Fibroblast of peridontal ligament (primary cell): Measurements from ENCODE around the gene TBC1D23.
"Not testable (repeated sequence)": the region's sequence is repeated elsewhere in the genome, so short reads cannot be mapped to it uniquely, and the experiment has no call there.

Experiments
- DNase-seq: peaks from one replicate; pipeline ENCODE4 v3.0.0-alpha.2; 2010; ENCODE audit errors: extremely low read depth

TBC1D23 gene

GRCh38 chr3:100299016-100299415 is 38.2 kb downstream of the TBC1D23 start:
- DNase-seq: no peak

DNA sequence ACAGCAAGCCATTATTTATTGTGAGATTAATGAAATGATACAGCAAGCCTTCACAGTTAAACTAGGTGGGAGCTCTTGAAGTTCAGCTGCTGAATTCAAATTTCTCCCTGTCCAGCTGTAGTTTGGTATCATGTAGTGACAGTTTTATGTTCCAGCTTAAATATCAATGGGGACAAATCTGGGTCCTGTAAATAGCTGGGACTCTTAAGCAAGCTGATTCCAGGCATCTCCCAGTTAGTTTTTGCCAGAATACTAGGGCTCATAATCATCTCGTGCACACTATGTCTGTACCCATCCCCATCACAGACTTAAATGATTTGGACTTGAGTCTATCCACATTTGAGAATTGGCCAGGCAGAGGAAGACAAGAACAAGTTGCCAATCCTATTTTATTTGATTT is 45.9 kb downstream of the TBC1D23 start:
- no peak for DNase-seq

GRCh38 chr3:100310355-100310965 is 49.7 kb downstream of the TBC1D23 start:
- DNase-seq: no peak

- DNase-seq: peak; percentile 29
Measured at GRCh38 chr3:100311011-100311410, 50.2 kb downstream of the TBC1D23 start.

DNA sequence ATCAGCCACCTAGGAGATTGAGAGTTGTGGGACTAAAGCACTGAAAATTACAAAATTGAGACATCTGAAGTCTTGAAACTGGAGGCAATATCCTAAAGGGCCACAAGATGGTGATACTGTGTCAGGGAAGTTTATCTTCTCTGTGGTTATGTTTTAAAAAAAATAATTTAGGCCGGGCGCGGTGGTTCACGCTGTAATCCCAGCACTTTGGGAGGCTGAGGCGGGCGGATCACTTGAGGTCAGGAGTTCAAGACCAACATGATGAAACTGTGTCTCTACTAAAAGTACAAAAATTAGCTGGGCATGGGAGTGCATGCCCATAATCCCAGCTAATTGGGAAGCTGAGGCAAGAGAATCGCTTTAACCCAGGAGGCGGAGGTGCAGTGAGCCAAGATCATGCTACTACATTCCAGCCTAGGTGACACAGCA is 55.9 kb downstream of the TBC1D23 start:
- DNase-seq: peak; percentile 86

- no peak for DNase-seq
Measured at GRCh38 chr3:100317912-100318311, 57.1 kb downstream of the TBC1D23 start.

DNA sequence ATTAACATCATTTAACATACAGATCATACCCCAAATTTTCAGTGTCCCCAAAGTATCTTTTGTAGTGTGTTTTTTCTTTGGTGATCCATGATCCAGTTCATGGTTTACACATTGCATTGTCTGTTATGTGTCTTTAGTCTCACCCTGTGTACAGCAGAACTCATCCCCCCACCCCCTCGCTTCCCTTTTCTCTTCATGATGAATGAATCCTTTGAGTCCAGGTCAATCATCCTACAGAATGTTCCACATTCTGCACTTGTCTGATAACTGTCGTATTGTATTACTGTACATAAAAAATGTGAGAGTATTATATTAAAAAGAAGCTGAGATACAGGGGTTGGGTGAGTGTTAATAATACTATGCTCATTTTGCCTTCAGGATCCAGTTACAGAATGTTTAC is 59.2 kb downstream of the TBC1D23 start:
- DNase-seq: no peak

DNA sequence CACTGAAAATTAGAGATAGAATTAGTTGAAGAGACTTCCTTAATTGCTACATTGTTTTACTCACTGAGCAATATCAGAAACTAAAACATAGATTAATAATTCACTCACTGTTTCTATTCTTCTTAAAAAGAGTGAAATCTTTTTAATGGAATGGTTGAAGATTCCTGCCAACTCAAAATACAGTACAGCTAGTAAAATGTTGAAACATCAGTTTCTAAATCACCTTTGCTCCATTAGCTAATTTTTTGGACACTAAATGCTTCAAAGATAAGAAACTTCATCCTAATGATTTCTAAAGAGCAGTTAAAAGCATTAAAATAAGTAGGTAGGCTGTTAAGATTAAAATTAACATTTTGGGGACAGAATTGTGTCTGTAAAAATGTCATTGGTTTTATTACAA is 63.3 kb downstream of the TBC1D23 start:
- no peak for DNase-seq

- DNase-seq: no peak
Measured at GRCh38 chr3:100325827-100326226, 65.0 kb downstream of the TBC1D23 start.

- DNase-seq: not testable (repeated sequence)
Measured at GRCh38 chr3:100327377-100327776, 66.6 kb downstream of the TBC1D23 start.

- no peak for DNase-seq
Measured at GRCh38 chr3:100329800-100330489, 69.2 kb downstream of the TBC1D23 start.

- no peak for DNase-seq
Measured at GRCh38 chr3:100330651-100331050, 69.9 kb downstream of the TBC1D23 start.

GRCh38 chr3:100331660-100332059 is 70.9 kb downstream of the TBC1D23 start:
- no peak for DNase-seq

GRCh38 chr3:100333051-100333450 is 72.3 kb downstream of the TBC1D23 start:
- no peak for DNase-seq

- no peak for DNase-seq
Measured at GRCh38 chr3:100333970-100334487, 73.2 kb downstream of the TBC1D23 start.

GRCh38 chr3:100334488-100335351 is 73.9 kb downstream of the TBC1D23 start, which contains the start of gene NIT2:
NIT2 (plus strand) TSS chr3:100334757; CDS start chr3:100334792, 35 bp downstream.
- peak; percentile 64 for DNase-seq

GRCh38 chr3:100335434-100335833 is 74.6 kb downstream of the TBC1D23 start:
- no peak for DNase-seq

DNA sequence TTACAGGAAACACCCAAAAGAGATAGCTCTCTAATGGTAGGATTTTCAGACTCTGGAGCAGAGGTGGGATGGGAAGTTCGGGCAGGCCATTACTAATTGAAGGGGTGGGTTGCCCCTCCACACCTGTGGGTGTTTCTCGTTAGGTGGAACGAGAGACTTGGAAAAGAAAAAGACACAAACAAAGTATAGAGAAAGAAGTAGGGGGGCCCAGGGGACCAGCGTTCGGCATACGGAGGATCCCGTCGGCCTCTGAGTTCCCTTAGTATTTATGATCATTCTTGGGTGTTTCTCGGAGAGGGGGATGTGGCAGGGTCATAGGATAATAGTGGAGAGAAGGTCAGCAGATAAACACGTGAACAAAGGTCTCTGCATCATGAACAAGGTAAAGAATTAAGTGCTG is 75.4 kb downstream of the TBC1D23 start:
- not testable (repeated sequence) for DNase-seq

DNA sequence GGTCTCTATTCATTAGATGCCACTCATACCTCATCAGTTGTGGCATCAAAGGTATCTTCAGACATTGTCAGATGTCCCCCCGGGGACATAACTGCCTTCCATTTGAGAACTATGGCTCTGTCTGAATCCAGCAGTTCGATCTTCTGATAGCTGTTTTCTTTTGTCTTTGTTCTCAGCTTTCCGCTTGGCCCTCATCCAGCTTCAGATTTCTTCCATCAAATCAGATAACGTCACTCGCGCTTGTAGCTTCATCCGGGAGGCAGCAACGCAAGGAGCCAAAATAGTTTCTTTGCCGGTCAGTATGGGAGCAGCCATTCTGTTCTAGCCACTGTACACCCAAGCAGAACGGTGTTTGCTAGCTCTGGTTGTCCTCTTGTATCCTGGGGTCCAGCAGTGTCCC is 78.1 kb downstream of the TBC1D23 start:
- no peak for DNase-seq

DNA sequence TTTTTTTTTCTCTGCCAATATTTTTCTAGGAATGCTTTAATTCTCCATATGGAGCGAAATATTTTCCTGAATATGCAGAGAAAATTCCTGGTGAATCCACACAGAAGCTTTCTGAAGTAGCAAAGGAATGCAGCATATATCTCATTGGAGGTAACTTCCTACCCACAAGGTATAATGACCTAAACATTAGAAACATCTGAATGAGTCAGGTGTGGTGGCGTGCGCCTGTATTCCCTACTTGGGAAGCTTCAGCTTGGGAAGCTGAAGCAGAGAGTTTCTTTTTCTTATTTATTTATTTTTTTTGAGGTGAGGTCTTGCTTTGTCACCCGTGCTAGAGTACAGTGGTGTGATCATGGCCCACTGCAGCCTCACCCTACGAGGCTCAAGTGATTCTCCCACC is 79.0 kb downstream of the TBC1D23 start:
- no peak for DNase-seq

GRCh38 chr3:100340527-100340926 is 79.7 kb downstream of the TBC1D23 start:
- DNase-seq: no peak

DNA sequence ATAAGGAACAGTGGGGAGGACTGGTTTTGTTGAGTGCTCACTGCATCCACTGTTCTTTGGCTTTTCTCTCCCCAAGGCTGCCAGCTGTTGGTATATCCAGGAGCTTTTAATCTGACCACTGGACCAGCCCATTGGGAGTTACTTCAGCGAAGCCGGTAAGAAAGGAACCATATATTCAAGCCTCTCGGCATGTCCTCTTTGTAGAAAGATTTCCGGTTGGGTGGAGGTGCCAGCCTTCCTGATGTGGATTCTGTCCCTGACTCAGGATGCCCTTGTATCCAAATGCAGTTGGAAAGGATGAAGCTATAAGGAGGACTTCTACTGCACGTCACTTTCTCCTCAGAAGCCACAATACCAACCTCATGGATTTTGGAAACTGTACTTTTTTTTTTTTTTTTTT is 87.9 kb downstream of the TBC1D23 start:
- no peak for DNase-seq
